H9 (cell line): ENCODE data around the gene BAZ1B. TPM values are rescaled to one million over a fixed set of nuclear protein-coding genes. Genes with fewer than 3 reads are reported as not detected.
A peak's percentile ranks its signal among the peaks of the same experiment; 100 is the strongest.

Experiments
- DNase-seq: peaks from one replicate; pipeline ENCODE4 v3.0.0-alpha.2; 2017
- H2AFZ ChIP-seq: one replicate; pipeline ENCODE4 v1.6.1; 2013; ENCODE audit warnings: mild to moderate bottlenecking, low read length, control low read depth, moderate library complexity
- H2AK5ac ChIP-seq: 2 replicates; pipeline ENCODE4 v1.6.1; 2013; ENCODE audit warnings: low read length, control low read depth, mixed read lengths; ENCODE audit not compliant: insufficient read length
- H2BK120ac ChIP-seq: one replicate; pipeline ENCODE4 v1.6.1; 2013; ENCODE audit warnings: low read depth, mild to moderate bottlenecking, low read length, control low read depth, inconsistent platforms; ENCODE audit not compliant: poor library complexity, severe bottlenecking
- H2BK12ac ChIP-seq: 2 replicates; pipeline ENCODE4 v1.6.1; 2013; ENCODE audit warnings: low read length, control low read depth, mixed read lengths, low read depth; ENCODE audit not compliant: insufficient read length
- H2BK15ac ChIP-seq: 2 replicates; pipeline ENCODE4 v1.6.1; 2013; ENCODE audit warnings: low read depth, low read length, control low read depth
- H2BK20ac ChIP-seq: one replicate; pipeline ENCODE4 v1.6.1; 2013; ENCODE audit warnings: low read depth, mild to moderate bottlenecking, low read length, control low read depth, inconsistent platforms; ENCODE audit not compliant: poor library complexity, severe bottlenecking
- H2BK5ac ChIP-seq: 2 replicates; pipeline ENCODE4 v1.6.1; 2013; ENCODE audit warnings: low read length, control low read depth, mixed read lengths; ENCODE audit not compliant: insufficient read length
- H3K14ac ChIP-seq: 2 replicates; pipeline ENCODE4 v1.6.1; 2013; ENCODE audit warnings: low read length, control low read depth; ENCODE audit not compliant: insufficient read depth
- H3K18ac ChIP-seq: 2 replicates; pipeline ENCODE4 v1.6.1; 2013; ENCODE audit warnings: low read depth, mild to moderate bottlenecking, mixed read lengths, low read length, control low read depth; ENCODE audit not compliant: insufficient read length
- H3K23ac ChIP-seq: 2 replicates; pipeline ENCODE4 v1.6.1; 2013; ENCODE audit warnings: low read length, control low read depth, mixed read lengths, low read depth; ENCODE audit not compliant: insufficient read length
- H3K23me2 ChIP-seq: 2 replicates; pipeline ENCODE4 v1.6.1; 2013; ENCODE audit warnings: low read depth, mild to moderate bottlenecking, mixed read lengths, low read length, control low read depth; ENCODE audit not compliant: insufficient read length, poor library complexity, severe bottlenecking
- H3K27ac ChIP-seq: 2 replicates; pipeline ENCODE4 v1.5.1; 2013; ENCODE audit warnings: low read length, control low read depth, mixed read lengths, low read depth; ENCODE audit not compliant: insufficient read length
- H3K27me3 ChIP-seq: 2 replicates; pipeline ENCODE4 v1.6.1; 2013; ENCODE audit warnings: low read length, control low read depth, inconsistent platforms; ENCODE audit not compliant: insufficient read depth
- H3K4ac ChIP-seq: 2 replicates; pipeline ENCODE4 v1.6.1; 2013; ENCODE audit warnings: low read depth, mild to moderate bottlenecking, control low read depth, inconsistent platforms, low read length, moderate library complexity
- H3K4me1 ChIP-seq: 2 replicates; pipeline ENCODE4 v1.6.1; 2013; ENCODE audit warnings: low read length, control low read depth, inconsistent platforms; ENCODE audit not compliant: insufficient read depth
- H3K4me2 ChIP-seq: 2 replicates; pipeline ENCODE4 v1.6.1; 2013; ENCODE audit warnings: low read length, control low read depth, mixed read lengths; ENCODE audit not compliant: insufficient read length, insufficient read depth
- H3K56ac ChIP-seq: 2 replicates; pipeline ENCODE4 v1.6.1; 2013; ENCODE audit warnings: low read depth, mild to moderate bottlenecking, mixed read lengths, low read length, control low read depth; ENCODE audit not compliant: insufficient read length
- H3K79me1 ChIP-seq: 2 replicates; pipeline ENCODE4 v1.6.1; 2013; ENCODE audit warnings: low read depth, mild to moderate bottlenecking, moderate library complexity, low read length, control low read depth, inconsistent platforms; ENCODE audit not compliant: insufficient read depth, poor library complexity, severe bottlenecking
- H3K79me2 ChIP-seq: 2 replicates; pipeline ENCODE4 v1.6.1; 2013; ENCODE audit warnings: low read length, control low read depth, inconsistent platforms; ENCODE audit not compliant: insufficient read depth
- H3K9ac ChIP-seq: 2 replicates; pipeline ENCODE4 v1.6.1; 2013; ENCODE audit warnings: low read length, control low read depth, mixed read lengths; ENCODE audit not compliant: insufficient read length; ENCODE audit errors: extremely low read depth
- H3K9me3 ChIP-seq: one replicate; pipeline ENCODE4 v1.6.1; 2013; ENCODE audit warnings: low read depth, low read length, inconsistent platforms; ENCODE audit not compliant: control insufficient read depth
- H3T11ph ChIP-seq: one replicate; pipeline ENCODE4 v1.6.1; 2013; ENCODE audit warnings: mild to moderate bottlenecking, low read length, control low read depth, inconsistent platforms
- H4K20me1 ChIP-seq: one replicate; pipeline ENCODE4 v1.6.1; 2013; ENCODE audit not compliant: control insufficient read depth, insufficient read length, insufficient read depth
- H4K5ac ChIP-seq: 2 replicates; pipeline ENCODE4 v1.6.1; 2013; ENCODE audit warnings: low read depth, mild to moderate bottlenecking, mixed read lengths, low read length, control low read depth; ENCODE audit not compliant: insufficient read length
- H4K8ac ChIP-seq: replicated peaks from 2 replicates; pipeline ENCODE4 v1.6.1; 2013; ENCODE audit warnings: low read length, control low read depth, mixed read lengths, low read depth; ENCODE audit not compliant: insufficient read length
- H4K91ac ChIP-seq: 2 replicates; pipeline ENCODE4 v1.6.1; 2013; ENCODE audit warnings: low read depth, mild to moderate bottlenecking, moderate library complexity, mixed read lengths, low read length, control low read depth; ENCODE audit not compliant: insufficient read length
- H3K27ac Mint-ChIP-seq, 3 experiments: 2 replicates in 2 of 3; 3 replicates in 1 of 3; pipeline ENCODE4 v1.8.0; 2020 to 2021; ENCODE audit warnings: mixed read lengths in 3 of 3, mild to moderate bottlenecking in 1 of 3, moderate library complexity in 1 of 3
- H3K27me3 Mint-ChIP-seq: 2 replicates; pipeline ENCODE4 v1.8.0; 2021; ENCODE audit warnings: low read depth, mild to moderate bottlenecking, moderate library complexity, mixed read lengths
- H3K36me3 Mint-ChIP-seq, 3 experiments: 2 replicates in 2 of 3; 3 replicates in 1 of 3; pipeline ENCODE4 v1.8.0; 2020 to 2021; ENCODE audit warnings: low read depth in 3 of 3, mixed read lengths in 3 of 3; ENCODE audit not compliant: insufficient read depth in 1 of 3
- H3K4me1 Mint-ChIP-seq, 2 experiments: 2 replicates each; pipeline ENCODE4 v1.8.0; 2020; ENCODE audit warnings: mixed read lengths in 2 of 2
- H3K4me3 Mint-ChIP-seq, 2 experiments: 2 replicates in 1 of 2; 3 replicates in 1 of 2; pipeline ENCODE4 v1.8.0; 2020 to 2021; ENCODE audit warnings: mild to moderate bottlenecking in 2 of 2, mixed read lengths in 2 of 2, moderate library complexity in 1 of 2
- H3K9me3 Mint-ChIP-seq, 2 experiments: 2 replicates in 1 of 2; 3 replicates in 1 of 2; pipeline ENCODE4 v1.8.0; 2020; ENCODE audit warnings: mild to moderate bottlenecking in 2 of 2, mixed read lengths in 2 of 2, moderate library complexity in 1 of 2
- CTCF ChIP-seq: fragments of 200-600 bp; sonication (generic); conservative IDR thresholded peaks from 3 replicates; pipeline ENCODE4 v1.8.0; 2021; ENCODE audit warnings: antibody characterized with exemption, mild to moderate bottlenecking
- WGBS: extraction: QIAGEN DNeasy Blood & Tissue Kit; methylation state at CpG from one replicate; pipeline ENCODE4 v1.1.7; 2013; ENCODE audit warnings: missing lambda C conversion rate, low lambda C conversion rate, mixed read lengths; ENCODE audit not compliant: insufficient read length; ENCODE audit errors: extremely low coverage; 5-methylcytosine and 5-hydroxymethylcytosine counted together
- total RNA-seq: library from RNA; stranded (reverse); gene quantifications from 2 replicates; pipeline ENCODE4 v1.2.1, GENCODE V29; 2021

Gene BAZ1B
- total RNA-seq, 1 experiment from 2014 or later: 96.4 TPM

- H3K14ac ChIP-seq: no peak overlapping the region
- H3K4me2 ChIP-seq: no peak overlapping the region
- no peaks in the 10 kb centered on the region for H3K23me2 ChIP-seq
- Mint-ChIP-seq H3K4me3 (no peak overlapping the region), H3K36me3 (peaks cover 27 to 60% (median 59%) of the 10 kb centered on the region in 3 experiments; a peak in 6 of 7 replicates), H3K27me3 (peaks cover 6% of the 10 kb centered on the region), H3K27ac (peak overlapping the region in 1 of 3 experiments; percentile 40; a peak in 1 of 7 replicates), H3K4me1 (no peaks in the 10 kb centered on the region), H3K9me3 (no peaks in the 10 kb centered on the region)
- H3K4me1 ChIP-seq: no peaks in the 10 kb centered on the region
- H2BK20ac ChIP-seq: no peak overlapping the region
- H2BK15ac ChIP-seq: no peak overlapping the region
- no peak overlapping the region for H2BK120ac ChIP-seq
- no peak for DNase-seq
- H2BK5ac ChIP-seq: no peak overlapping the region
- no peak overlapping the region for H3K18ac ChIP-seq
- H3K23ac ChIP-seq: no peak overlapping the region
- H3K27me3 ChIP-seq: no peaks in the 10 kb centered on the region
- H3K4ac ChIP-seq: no peak overlapping the region
- no peak overlapping the region for H3K56ac ChIP-seq
- H2BK12ac ChIP-seq: no peak overlapping the region
- TF ChIP-seq CTCF: no peak
- no peaks in the 10 kb centered on the region for H3K79me2 ChIP-seq
- no peaks in the 10 kb centered on the region for H3K79me1 ChIP-seq
- no CpG with 5 or more reads among the region's 10 CpGs for WGBS
- H3K9me3 ChIP-seq: no peaks in the 10 kb centered on the region
- H4K5ac ChIP-seq: no peak overlapping the region
- no peak overlapping the region for H4K8ac ChIP-seq
- H2AFZ ChIP-seq: no peak overlapping the region
- no peak overlapping the region for H2AK5ac ChIP-seq
- H4K91ac ChIP-seq: no peak overlapping the region
- no peak overlapping the region for H3K9ac ChIP-seq
- H4K20me1 ChIP-seq: no peaks in the 10 kb centered on the region
- H3K27ac ChIP-seq: no peak overlapping the region
- H3T11ph ChIP-seq: no peak overlapping the region
Measured at GRCh38 chr7:73570977-73571376, 48.9 kb upstream of the BAZ1B start.
